GM18508 (cell line): ENCODE data around the gene C20orf202.

Experiments
- ATAC-seq: cut with Tn5 transposase; IDR thresholded peaks from one replicate; pipeline ENCODE4 v1.9.1; 2021; ENCODE audit warnings: moderate number of reproducible peaks; ENCODE audit not compliant: insufficient read depth, unreplicated experiment

The C20orf202 gene

GRCh38 chr20:1183153-1183552 lies 20.1 kb upstream of the C20orf202 start:
- ATAC-seq, result no peak

DNA sequence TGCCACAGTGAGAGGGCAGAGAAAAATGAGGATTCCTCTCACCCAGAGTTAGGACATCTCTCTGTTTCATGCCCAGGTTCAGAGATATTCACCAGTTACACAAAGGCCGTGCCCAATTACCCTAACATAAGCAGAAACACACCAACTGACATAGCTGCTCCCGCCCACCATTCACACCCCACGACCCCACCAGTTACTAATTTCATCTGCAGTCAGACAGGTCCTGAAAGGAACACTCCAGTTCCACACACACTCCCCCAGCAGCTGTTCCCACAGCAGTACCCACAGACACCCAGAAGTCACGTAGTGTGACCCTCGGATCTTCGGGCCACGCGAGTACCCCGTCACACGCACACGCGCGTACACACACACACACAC lies 19.0 kb upstream of the C20orf202 start:
- no peak for ATAC-seq

DNA sequence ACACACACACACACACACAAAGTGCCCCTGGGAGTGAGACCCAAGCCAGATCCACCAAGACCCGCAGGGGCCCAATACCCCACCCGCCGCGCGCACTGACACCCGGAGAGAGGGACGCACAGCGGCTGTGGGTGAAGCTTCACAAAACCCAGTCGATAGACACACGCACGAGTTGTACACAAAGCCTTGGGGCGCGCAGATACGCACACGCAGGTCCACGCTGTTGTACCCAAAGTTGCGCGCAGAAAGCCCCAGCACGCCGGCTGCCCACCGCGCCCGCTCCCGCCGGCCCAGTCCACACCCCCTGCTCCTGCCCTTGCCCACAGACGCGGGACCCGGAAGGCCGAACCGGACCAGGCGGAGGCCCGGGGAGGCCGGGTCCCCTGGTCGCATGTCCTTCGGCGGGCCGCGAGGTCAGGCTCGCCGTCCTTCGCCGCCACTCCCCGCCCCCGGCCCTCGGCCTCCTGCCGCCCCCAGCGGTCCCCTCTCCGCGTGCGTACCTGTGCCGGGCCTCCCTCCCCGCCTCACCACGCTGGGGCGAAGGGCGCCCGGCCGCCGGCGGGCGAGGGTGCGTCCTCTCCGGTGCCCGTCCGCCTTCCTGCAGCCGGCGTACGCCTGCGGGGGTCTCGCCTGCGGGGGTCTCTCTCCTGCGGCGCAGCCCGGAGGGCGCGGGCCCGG lies 18.5 kb upstream of the C20orf202 start, which contains the start of gene TMEM74B:
TMEM74B (minus strand) TSS at position 344 of the 678 bp plus-strand sequence. CDS start 1,180 bp downstream, outside the sequence.
- ATAC-seq, result no peak

DNA sequence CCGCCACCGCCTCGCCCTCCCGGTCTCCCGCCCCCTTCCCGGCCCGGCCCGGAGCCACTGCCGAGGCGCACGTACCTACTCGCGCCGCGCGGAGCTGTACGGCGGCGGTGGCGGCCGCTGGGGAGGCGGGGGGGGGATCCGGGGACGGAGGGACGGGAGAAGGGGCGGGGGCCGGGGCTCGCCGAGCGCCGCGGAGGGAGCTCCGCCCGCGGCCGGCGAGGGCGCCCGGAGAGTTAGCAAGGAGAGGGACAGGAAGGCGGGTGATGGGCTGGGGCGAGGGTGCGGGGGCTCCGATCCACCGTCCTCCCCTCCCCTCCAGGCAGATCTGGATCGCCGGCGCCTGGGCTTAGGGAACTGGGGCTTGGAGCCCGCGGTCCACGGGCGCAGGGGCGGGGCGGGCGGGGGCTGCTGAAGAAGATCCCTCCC lies 17.9 kb upstream of the C20orf202 start:
- no peak for ATAC-seq

DNA sequence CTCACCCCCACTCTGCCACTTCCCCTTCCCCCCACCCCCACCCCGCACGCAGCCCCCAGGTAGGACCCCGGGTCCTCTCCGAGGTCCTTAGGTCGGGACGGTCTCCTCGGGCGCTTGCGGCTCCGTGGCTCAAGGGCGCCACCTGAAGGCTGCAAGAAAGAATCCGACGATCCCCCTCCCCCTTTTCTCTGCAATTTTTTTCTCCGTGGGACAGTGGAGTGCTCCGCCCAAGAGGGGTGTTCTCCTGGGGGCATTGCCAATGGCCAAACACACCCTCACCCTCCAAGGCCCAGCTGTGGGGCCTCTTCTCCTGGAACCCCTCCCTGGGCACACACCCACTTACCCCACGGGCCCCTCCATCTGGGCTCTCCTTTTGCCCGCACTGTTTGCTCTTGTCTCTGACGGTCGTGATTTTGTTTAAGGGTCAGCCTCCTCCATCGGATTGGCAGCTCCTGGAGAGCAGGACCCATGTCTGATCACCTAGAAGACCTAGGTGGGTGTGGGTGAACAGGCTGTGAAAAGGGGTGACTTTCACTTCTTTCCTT lies 17.4 kb upstream of the C20orf202 start:
- no peak for ATAC-seq

DNA sequence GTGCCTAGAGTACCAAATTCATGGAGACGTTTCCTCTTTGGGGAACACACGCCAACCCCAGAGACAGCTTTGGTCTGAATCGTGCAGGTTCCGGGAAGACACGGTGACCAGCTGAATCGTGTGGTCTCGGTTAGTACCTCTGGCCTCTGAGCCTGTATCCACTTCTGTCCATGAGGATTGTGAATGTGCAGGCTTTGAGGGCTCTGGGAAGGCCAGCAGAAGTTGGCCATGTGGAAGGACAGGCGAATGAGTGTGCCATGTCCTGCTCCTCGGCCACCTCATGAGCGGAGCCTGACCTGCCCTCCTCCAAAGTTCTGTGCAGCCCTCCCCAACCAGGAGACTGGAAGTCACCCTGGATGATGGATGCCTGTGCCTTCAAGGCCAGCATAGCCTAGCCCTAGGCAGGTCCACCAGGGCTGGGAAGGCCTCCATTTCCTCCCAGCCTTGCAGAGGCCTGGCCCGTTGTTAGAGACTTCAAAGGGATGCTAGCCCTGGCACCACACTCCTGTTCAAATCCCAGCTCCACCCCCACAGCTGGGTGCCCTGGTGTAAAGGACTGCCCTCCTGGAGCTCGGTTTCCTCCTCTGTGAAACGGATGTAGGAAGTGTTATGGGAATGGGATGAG lies 16.8 kb upstream of the C20orf202 start:
- ATAC-seq, result no peak

DNA sequence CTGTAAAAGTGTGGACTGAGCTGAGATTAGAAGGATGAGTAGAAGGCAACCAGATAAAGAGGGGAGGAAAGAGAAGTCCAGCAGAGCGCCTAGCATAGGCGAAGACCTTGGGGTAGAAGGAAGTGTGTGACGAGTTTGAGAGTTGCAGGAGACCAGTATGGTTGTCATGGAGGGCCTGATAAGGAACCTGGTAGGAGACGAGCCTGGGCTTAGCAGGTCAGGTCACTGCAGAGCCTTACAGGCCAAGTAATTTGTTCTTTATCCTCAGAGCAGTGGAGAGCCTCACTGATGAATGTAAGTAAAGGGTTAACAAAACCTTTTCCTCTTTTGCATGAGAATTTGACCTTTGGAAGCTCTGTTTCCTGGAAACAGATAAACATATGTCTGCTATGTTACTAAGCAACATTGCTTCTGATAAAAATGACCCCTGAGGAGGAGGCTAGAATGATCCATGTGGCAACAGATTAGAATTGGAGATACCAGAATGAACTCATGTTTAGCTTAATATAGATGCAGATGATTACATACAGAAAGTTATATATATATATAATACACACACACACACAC lies 15.6 kb upstream of the C20orf202 start:
- ATAC-seq, result no peak

DNA sequence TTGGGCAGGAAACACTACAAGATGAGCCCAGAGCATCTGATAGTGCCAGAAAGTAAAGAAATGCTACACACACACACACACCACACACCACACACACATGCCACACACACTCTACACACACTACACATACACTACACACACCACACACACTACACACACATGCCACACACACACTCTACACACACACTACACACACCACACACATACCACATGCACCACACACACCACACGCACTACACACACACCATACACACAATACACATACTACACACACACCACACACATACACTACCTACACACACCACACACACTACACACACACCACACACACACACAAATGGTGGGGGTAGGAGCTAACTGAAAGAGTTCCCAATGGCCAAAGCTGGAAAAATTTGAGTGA lies 14.9 kb upstream of the C20orf202 start:
- ATAC-seq, result no peak

- ATAC-seq, result no peak
Observed at GRCh38 chr20:1189827-1190226, 13.4 kb upstream of the C20orf202 start.

GRCh38 chr20:1190847-1191246 lies 12.4 kb upstream of the C20orf202 start:
- no peak for ATAC-seq

DNA sequence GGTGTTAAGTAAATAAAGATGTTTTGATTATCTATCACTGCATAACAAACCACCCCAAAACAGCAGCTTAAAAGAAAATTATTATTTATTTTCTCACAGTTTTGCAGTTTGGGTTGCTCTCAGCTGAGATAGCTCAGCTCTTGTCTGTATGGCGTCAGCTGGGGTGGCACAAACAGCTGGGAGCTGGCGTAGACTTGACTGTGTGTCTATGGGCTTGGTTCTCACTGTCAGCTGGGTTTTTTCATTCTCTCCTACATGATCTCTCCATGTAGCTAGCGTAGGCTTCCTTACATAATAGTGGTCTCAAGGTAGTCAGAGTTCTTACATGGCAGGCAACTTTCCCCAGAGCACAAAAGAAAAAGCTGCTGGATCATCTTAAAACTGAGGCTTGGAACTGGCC lies 12.0 kb upstream of the C20orf202 start:
- ATAC-seq, result no peak

DNA sequence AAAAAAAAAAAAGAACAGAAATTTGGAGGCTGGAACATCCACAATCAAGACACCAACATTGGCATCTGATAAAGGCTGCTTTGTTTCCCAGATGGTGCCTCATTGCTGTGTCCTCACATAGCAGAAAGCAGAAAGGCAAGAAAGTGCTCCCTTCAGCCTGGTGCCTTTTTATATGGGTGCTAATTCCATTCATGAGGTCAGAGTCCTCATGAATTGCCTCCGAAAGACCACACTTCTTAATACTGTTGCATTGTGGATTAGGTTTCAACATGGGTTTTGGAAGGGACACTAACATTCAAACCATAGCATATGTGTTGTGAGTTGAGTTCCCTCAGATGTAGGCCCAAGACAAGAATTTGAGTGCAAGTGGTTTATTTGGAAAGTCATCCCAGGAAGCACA lies 8.0 kb upstream of the C20orf202 start:
- ATAC-seq, result no peak

DNA sequence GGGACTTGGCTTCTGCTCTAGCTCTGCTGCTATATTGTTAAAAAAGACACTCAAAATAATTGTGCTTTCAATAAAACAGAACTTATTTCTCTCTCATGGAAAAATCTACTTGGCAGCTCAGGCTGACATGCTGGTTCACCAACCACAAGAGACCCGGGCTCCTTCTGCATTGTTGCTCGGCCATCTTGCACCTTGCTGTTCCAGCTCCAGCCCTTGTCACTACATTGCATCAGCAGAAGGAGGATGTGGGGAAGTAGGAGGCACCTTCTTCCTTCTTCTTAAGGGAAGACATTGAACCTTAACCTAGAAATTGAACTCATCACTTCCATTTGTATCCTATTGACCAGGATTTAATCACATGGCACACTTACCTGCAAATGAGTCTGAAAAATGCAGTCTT lies 6.6 kb upstream of the C20orf202 start:
- no peak for ATAC-seq

DNA sequence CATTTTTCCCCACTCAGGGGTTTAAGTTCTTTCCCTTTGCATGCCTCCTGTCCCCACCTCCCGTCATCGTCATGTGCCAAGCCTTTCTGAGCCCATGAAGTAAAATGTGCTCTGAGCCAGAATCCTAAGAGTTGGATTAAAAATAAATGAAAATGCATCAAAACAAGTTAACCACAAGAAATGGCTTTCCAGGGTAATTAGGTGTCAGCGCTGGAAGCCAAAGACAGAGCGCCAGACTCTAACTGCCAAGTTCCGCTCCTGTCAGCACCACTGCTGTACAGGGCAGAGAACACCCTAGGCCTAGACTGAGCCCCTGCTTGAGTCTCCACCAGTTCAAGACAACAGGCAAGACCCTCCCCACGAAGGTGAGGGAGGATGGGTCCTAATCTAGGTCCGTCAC lies 5.5 kb upstream of the C20orf202 start:
- ATAC-seq, result no peak

- no peak for ATAC-seq
Observed at GRCh38 chr20:1198751-1199150, 4.5 kb upstream of the C20orf202 start.

DNA sequence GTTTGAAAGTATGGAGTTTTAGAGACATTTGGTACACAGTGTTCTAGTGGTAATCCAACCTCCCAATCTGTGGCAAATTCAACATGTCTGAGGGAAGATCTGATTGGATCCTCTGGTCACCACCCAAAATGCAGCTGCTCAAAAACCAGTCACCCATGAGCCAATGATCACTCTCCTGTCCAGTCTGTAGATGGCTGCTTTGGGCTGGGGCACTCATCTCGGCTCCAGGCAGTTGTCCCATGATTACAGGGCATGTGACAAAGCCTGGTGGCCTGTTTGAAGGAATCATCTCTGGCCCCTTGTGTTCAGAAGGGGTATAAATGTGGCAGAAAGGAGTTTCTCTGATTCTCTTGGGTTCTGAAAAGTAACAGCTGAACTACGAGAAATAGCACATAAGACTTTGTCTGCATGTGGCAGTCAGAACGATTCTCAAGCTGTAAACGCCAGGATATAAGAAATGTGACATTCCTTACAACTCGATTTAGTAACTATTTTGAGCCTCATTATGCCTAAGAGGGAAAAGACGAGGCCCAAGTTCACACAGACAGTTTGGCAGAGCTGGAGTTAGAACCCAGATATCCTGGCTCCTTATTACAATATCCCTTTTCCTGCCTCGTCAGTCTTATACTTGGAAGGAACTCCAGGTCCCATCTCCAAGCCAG lies 3.9 kb upstream of the C20orf202 start:
- no peak for ATAC-seq

DNA sequence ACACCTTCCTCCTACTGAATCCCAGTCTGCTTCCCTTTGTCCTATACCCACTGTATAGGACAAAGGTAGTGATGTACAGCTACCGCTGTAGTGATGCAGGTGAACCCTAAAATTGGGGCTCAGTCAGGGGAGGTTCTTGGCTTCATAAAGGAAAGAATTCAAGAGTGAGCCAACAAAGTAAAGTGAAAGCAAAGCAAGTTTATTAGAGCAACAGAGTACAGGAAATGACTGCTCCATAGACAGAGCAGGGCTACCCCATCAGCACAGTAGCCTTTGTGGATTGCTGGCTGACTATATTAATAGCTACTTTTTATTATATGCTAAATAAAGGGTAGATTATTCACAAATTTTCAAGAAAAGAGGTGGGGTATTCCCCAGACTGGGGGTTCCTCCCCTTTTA lies 3.3 kb upstream of the C20orf202 start:
- no peak for ATAC-seq

DNA sequence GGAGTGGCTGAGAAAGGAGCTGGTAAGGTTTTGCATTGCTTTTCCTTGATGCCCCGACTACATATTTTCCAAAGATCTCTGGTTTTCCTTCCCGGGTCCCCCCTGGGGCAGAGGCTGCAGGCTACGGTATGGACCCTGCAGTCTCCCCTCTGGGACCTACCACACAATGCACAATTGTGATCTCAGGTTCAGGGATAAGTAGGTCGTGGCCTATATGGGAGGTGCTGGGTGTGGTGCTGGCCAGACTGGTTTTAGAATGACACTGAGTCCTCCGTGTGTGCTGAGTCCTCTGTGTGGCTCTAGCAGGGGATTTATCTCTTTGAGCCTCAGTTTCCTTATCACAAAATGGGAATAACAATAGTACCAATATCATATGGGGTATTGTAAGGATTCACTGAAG lies 376 bp downstream of the C20orf202 start:
- no peak for ATAC-seq

GRCh38 chr20:1204113-1204512 lies 859 bp downstream of the C20orf202 start:
- ATAC-seq, result no peak

GRCh38 chr20:1204576-1204975 lies 1.3 kb downstream of the C20orf202 start:
- ATAC-seq, result no peak

DNA sequence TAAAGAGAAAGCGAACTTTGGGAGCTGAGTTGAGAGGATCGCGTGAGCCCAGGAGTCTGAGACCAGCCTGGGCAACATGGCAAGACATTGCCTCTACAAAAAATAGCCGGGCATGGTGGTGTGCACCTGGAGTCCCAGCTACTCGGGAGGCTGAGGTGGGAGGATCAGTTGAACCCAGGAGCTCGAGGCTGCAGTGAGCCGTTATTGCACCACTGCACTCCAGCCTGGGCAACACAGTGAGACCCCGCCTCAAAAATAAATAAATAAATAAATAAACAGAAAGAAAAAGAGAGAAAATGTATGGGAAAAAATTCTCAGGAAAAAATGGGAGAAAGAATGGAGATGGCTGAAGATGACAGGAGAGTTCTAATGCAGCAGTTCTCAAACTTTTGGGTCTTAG lies 2.5 kb downstream of the C20orf202 start:
- no peak for ATAC-seq
